IPS-11a (cell line): ENCODE data around the gene ACAP1.
A peak's percentile ranks its signal among the peaks of the same experiment; 100 is the strongest.

Experiments used
- H3K4me3 ChIP-seq: one replicate; pipeline ENCODE4 v1.5.1; 2013; ENCODE audit warnings: low read depth, low read length, control low read depth

Gene ACAP1

DNA sequence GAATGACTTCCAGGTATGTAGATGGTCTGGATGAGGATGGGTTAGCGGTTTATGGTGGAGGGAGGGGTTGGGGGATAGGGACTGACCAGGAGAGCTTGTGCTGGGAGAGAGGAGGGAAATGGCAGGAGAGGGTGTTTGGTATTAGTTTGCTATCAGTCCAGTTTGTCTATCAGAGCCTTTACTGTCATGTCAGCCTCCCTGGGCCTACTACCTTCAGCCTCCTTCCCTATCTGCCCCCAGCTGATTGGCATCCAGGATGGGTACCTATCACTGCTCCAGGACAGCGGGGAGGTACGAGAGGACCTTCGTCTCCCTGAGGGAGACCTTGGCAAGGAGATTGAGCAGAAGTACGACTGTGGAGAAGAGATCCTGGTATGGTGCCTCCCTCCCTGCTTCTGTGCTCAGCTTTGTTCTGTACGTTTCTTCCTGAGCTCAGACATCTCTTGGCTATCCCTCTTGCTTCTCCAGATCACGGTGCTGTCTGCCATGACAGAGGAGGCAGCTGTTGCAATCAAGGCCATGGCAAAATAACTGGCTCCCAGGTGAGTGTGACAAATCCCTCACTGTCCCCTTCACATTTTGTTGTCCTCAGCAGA, 25.1 kb upstream of the ACAP1 start:
- no peak overlapping the region for H3K4me3 ChIP-seq

DNA sequence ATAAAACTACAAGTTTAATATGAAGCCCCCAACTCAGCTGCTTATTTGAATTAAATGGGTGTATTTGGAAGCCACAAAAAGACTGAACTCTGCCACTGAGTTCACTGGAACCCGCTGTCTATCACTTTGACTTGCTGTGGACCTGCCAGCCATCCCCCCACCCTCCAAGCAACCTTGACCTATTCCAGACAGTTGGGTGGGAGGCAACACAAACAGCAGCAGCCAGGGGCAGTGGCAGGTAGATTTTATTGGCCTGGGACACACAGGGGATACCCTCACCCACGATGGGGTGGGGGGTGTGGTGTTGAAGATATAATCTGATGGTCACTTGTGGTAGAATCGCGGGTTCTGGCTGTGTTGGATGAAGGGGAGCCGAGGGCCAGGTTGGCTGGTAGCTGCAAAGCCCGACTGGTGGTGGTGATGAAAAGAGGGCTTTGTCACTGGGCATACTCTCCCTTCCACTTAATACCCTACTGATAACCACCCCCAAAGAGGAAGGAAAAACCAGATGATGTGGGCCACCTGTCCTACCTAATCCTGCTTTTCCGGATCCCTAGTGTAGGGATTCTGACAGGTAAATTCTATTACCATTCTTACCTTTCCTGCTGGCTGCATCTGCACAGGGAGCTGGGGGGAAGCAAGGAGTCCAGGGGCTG, 23.8 kb upstream of the ACAP1 start:
- H3K4me3 ChIP-seq: no peak overlapping the region

DNA sequence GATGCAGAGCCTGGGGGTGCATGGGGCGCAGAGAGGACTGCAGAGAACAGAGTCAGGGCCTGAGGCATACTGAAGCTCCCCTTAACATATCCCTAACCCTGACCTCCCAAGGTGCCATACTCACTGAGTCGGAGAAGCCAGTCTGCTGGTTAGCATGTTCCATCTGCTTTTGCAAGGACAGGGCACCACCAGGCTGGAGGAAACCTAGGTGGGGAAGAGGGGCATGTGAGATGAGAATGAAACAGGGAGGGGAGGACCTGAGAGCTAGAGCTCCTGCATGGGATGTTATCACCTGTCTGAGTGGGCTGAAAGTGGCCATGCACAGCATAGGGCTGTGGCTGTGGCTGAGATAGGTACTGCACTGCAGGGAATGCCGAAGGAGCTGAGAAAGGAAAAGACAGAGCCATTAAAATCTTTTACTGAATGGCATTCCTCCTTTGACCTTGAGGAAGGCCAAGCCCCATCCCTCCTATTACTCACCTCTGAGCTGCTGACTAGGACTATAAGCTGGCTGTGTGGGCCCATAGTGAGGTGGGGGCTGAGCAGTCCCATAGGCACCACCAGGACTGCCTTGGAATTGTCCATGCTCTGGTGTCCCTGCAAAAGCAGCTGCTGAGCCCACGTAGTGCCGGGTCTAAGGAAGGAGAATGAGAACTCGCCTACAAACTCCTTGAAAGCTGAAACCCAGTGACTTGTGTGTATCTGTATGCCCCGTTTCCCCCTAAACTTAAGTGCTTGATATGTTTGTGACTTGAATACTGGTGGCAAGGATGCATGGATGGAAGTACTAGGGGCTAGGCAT, 23.0 kb upstream of the ACAP1 start:
- no peak overlapping the region for H3K4me3 ChIP-seq

DNA sequence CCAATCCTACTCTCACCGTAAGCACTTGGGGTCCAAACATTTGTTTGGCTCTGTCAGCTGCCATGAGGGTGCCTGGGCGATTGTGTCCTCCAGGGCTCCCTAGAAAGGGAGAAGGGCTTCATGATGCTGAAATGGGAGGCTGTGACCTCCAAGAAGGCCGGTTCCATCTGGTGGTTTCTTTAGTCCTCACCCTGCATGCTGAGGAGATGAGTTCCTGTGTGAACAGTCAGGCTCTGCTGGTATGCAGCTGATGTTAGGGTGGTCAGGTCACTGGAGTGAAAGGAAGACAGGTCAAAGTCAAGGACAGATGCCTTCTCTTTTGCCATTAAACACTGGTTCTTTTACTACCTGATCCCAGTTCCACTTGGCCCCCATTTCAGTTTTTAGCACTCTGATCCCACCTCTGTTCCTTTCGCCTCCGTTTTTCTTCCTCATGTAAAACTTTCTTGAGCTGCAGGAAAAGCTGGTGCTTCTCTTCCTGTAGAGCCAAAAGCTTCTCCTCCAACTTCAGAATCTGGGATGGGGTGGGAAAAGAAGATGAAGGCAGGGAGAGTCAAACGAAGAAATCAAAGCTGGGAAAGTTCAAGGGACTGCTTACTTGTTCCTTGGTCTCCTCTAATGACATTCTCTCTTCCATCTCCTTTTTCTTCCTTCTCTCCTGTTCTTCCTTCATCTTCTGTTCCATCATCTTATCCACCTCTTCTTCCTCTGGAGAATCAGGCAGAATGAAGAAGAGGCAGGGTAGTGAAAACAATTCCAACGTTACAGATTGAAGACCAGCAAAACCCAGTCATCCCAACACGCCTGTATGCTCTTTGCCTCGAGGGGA, 22.2 kb upstream of the ACAP1 start:
- H3K4me3 ChIP-seq: peak overlapping the region; percentile 91

GRCh38 chr17:7314719-7315569, 21.4 kb upstream of the ACAP1 start, which contains the start of gene GPS2:
GPS2 (minus strand) TSS chr17:7315360; CDS start chr17:7315052, 308 bp downstream.
- H3K4me3 ChIP-seq: peak within 1 kb of the TSS; percentile 91

DNA sequence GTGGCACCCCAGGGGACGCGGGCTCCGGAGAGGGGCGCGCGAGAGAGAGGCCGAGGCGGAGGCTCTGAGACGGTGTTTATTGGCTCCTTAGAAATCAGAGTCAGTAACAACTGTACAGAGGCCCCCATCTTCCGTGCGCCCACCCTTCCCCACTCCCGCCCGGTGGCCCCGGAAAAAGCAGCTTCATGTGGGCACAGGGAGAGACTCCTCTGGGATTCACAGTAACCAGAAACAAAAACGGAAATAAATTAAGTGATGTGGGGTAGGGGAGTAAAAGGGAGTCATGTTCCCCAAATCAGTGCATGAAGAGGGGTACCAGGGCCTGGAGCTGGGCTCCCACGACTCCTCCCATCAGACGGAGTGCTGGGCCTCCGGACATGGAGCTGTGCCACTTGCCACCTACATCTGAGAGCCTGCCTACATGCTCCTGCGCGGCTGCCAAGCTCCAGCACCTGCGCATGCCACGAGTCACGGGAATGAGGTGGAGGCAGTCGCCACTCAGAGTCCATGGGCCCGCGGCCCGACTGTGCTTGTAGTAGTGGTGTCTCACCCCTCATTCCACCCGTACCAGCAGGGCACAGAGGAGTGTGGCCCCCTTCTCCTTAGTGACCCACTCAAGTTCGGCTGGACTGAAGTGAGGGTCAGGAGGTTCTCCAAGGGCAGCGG, 20.6 kb upstream of the ACAP1 start:
- peak overlapping the region; percentile 91 for H3K4me3 ChIP-seq

DNA sequence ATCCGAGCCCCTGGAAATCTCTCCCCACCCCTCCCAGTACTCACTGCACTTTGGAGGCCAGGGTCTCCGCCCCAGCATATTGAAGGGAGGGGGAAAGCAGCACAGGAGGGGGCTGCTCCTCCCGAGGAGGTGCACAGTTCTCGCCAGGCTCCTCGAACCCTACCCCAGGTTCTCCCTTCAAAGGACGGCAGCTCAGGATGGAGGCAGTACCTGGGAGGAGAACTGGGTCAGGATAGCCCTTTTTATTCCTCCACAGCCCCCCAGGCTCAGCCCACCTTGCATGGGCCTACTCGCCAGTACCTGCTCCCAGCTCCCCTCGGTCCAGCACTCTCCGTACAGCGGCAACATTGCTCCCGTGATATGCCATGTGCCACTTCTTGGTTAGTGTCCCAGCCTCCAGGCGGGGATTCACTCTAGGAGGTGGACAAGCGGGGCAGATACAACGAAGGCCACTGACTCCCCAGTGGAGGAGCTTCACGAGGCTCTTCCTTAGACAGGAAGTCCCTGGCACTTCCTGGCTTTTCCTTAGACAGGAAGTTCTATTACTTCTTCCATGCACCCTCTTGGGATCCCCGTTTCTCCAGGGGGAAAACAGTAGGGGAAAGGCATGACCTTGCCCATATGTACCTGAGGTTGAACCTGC, 19.0 kb upstream of the ACAP1 start:
- H3K4me3 ChIP-seq: no peak overlapping the region

- H3K4me3 ChIP-seq: no peak overlapping the region
These were observed 18.0 kb upstream of the ACAP1 start for GRCh38 chr17:7318121-7318860.

- no peak overlapping the region for H3K4me3 ChIP-seq
These were observed 14.9 kb upstream of the ACAP1 start for GRCh38 chr17:7321466-7321865.

DNA sequence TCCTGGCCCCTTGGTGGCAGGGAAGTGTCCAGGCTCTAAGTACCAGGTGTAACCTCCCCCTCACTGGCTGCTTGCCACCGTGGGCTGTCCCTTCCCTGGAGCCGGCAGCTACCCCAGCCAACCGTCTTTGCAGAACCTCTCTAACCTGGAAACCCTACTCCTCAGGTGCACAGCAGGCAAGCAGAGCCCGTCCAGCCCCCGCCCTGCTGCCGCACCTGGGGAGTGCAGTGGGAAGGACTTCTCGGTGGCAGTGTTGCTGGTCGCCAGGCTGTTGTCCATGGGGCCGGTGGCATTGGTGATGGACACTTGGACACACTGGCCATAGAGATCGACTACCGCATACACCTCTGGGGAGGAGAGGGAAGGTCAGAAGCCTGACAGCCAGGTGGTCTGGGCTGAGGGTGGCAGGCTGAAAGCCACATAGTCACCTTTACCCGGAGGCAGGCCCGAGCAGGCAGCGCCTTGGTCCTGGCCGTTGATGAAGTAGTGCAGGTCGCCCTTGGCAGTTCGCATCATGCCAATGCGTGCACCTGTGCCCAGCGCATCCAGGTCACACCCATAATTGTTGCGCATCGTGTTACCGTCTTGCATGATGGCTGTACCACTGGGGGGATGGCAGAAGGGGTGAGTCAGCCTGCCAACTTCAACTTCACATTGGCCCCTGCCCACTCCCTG, 13.7 kb upstream of the ACAP1 start:
- H3K4me3 ChIP-seq: no peak overlapping the region

GRCh38 chr17:7323731-7324437, 12.4 kb upstream of the ACAP1 start:
- H3K4me3 ChIP-seq: no peak overlapping the region

DNA sequence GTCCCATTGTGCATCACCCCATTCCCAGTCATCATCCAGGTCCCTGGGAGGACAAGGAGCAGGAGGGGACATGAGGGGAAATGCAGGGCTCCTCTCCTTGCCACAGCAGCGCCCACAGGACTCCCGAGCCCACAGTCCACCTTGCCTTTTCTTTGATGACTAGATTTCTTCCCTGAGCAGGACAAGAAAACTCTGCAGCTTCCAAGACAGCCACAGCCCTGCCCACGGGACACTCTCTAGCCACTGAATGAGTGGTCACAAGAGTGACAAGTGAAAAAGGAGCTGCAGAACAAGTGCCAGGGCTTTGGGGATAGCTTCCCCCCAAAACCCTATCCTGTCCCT, 11.9 kb upstream of the ACAP1 start:
- H3K4me3 ChIP-seq: no peak overlapping the region

DNA sequence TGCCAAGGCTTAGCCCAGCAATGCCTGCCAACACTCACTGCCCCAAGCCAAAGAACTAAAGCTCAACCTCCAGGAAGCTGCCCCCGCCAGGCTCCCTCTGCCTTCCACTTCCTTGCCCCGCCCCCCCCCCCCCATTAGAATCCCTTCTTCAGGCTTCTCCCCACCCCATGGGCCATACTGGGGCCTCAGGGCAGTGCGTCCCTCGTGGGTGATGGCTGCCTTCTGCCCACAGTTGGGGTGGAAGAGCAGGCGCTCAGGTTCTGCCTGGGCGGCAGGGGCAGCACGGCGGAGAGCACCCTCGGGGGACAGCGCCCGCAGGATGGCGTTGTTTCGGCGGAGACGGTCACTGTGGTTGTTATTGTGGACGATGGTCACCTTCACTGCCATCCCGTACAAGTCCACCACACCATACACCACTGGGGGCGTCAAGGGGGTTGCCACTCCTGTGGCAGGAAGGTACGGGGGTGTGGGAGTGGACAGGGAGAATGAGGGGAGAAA, 11.2 kb upstream of the ACAP1 start:
- H3K4me3 ChIP-seq: no peak overlapping the region

DNA sequence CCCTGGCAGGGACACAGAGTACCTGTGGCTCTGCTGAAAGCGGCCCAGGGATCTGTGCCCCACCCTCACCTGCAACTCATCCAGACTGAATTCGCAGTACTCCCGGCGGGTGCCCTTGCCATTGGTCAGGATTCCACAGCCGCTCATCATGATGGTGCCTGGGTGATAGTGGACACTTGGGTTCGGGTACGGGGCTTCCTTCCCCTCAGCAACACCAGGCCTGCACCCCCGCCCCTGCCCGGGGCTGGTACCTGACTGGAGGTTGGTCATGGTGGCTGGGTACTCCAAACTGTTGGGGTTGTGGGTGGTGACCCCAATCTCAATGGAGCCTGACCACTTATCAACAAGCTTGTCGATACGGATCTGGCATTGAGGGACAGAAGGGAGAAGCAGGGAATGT, 10.1 kb upstream of the ACAP1 start:
- no peak overlapping the region for H3K4me3 ChIP-seq

DNA sequence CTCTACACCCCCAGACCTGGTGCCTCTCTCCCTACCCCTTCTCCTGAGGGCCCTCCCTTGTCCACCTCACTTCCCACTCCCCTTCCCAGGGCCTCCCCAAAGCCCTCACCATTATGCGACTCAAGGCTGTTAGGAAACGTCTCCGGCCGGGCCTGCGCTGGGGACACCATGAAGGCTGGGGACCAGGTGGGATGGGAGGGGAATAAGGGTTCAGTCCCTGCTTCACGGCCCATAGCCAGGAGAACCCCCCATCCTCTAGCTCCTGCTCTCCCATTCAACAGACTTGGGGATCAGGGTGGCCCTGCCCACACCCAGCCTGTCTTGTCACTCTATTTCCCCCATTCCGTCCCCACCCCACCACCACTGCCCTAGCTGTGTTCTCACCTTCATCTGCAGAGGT, 9.3 kb upstream of the ACAP1 start:
- no peak overlapping the region for H3K4me3 ChIP-seq

- H3K4me3 ChIP-seq: no peak overlapping the region
These were observed 8.8 kb upstream of the ACAP1 start for GRCh38 chr17:7327501-7327900.

DNA sequence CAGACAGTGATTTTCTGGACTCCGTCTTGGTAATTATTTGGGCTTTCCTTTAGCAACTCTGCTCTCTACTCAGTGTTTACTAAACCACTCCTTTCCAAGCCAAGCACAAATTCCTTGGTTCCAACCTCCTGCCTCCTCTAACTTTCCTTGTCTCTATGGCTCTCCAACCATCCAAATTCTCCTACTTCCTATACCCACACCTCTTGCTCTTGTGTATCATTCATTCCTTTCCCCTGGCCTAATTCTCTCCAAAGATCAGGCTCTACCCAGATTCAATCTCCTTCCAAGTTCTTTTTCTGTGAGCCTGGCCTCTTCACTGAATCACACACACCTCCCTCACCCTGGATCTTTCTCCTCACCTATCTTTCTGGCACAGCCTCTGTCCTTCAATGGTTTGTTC, 8.3 kb upstream of the ACAP1 start:
- peak overlapping the region; percentile 97 for H3K4me3 ChIP-seq
